HG03439 (cell line): ENCODE measurements around the gene ADAM15.

ENCODE experiments used
- ATAC-seq: cut with Tn5 transposase; IDR thresholded peaks from one replicate; pipeline ENCODE4 v1.9.1; 2021; ENCODE audit warnings: mild to moderate bottlenecking, moderate library complexity; ENCODE audit not compliant: unreplicated experiment

Gene ADAM15

DNA sequence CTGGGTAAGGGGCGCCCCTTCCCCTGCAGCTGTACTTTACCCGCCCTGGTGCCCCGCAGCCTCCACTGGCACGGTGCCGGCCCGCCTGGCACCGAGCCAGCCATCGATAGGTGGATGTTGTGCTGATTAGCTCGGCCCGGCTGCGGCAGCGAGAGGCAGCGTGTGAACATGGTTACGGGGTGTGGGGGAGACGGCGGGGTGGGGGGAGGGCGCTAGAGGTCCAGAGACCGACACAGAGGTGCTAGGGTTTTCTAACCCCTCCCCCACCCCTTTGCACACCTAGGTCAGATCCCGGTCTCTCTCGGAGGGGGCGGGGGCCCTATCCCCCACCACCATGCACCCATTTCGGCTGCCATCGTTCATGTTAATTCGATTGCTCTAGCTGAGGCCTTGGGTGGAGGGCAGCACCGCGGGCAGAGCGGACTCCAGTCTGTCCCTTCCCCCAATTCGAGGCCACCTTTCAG, 19.1 kb downstream of the ADAM15 start:
- ATAC-seq: no peak

DNA sequence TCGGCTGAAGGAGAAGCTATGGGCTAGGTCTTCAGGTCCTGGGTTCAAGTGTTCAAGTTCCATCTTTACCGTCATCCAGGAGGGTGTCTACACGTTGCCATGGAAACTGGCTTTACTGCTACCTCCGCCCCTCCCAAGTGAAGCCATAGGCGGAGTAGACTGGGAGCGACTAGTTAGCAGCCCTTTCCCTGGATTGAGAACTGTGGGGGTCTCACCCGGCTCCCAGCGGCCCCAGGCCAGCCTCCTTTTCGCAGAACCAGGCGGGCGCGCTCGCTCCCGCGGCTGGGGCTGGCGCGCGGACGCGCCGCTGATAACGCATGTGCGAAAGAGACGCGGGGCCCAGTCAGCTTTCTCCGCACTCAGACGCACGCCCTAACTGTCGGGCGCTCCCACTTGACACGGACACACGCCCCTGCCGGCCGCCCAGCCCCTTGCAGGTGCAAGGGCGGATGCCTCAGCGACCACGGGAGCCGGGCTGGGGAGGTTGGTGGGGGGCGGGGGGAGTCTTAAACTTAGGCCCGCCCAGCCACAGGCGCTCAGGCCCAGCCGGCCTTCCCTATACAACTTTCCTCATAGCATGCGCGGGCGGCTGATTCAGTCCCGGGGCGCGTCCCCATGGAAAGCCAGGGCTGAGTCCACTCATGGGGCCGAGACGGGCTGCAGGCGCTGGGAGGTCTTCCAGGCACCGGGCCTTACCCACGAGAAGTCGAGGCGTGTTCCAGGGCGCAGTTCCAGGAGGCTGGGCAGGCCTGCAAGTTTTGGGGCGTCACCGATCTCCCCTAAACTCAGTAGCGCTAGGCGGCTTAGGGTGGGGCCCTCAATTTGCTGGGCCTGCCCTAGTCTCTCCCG, 19.8 kb downstream of the ADAM15 start:
- ATAC-seq: peak; percentile 63

DNA sequence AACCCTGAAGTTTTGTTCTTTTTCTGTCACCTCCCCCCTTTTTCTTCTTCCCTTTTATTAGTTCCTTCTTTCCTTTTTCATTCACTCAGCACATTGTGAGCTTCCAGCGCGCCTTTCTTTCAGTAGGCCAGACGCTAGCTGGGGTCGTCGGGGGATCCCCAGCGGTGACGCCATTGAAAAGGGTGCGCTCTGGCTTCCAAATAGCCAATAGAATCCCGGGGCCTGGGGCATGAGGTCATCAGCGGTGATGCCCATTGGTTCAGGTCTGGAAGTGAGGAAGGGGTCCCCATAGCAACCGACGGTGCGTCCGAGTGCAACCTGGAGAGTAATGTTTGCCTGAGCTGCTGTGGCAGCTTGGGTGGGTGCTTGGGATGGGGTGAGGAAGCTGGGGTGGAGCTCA, 20.6 kb downstream of the ADAM15 start:
- no peak for ATAC-seq

DNA sequence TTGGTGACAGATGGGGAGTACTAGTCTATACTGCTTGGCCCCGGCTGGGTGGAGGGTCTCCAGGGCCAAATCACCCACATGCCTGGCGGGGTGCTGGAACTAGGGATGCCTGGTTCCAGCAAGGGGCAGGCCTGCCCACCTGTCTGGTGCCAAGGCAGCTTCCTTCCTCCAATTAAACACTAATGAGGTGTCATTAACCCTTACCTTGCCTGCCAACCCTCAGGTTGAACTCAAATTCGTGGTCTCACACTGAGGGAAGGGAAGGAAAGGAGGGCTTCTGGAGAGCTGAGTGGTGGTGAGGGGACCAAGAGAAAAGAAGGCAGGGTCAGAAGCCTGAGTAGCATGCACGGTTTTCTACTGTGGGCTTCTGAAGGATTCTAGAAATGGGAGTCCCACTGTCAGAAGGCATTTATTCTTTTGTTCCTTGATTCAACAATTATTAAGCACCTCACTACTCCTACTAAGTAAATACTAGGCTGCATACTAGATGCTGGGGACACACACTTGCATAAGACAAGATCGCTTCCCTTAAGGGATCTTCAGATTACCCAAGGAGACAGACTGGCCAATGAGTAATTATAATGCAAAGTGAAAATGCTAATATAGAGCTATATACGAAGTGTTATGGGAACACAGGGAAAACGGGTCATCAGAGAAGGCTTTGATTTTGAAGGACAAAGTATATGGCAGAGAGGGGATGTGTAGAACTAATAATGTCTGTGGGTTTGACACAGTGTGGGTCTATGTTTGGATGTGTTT, 21.6 kb downstream of the ADAM15 start:
- ATAC-seq: no peak

DNA sequence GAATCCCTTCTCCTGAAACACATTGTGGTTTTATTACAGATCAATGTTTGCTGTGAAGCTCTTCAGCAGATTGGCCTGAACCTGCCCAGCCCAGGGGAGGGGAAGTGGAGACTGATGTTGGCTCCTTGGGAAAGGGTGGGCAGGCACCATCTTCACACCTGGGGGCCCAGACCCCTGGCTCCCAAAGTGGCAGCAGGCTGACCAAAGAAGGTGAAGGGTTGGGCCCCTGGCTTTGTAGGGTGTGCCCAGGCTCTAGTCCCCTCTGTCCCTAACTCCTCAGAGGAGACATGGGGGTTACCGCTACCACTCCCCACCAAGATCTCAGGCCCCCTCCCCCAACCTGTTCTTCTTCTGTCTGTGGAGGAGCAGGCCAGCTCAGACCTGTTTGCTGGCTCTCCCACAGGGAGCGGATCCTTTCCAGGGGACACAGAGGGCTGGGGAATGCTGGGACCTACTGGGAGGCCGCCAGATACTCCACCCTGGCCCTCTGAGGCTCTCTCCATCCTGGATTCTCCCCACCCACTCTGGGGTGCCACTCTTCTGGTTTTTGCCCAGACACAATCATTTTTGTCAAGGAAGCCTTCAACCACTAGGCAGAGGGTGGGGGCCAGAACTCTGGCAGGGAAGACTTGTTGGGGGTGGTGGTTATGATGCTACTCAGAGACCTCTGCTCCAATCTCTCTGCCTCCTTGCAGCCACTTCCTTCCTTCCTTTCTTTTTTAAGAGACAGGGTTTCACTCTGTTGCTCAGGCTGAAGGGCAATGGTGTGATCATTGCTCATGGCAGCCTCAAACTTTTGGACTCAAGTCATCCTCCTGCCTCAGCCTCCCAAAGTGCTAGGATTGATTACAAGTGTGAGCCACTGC, 22.5 kb downstream of the ADAM15 start:
- no peak for ATAC-seq

DNA sequence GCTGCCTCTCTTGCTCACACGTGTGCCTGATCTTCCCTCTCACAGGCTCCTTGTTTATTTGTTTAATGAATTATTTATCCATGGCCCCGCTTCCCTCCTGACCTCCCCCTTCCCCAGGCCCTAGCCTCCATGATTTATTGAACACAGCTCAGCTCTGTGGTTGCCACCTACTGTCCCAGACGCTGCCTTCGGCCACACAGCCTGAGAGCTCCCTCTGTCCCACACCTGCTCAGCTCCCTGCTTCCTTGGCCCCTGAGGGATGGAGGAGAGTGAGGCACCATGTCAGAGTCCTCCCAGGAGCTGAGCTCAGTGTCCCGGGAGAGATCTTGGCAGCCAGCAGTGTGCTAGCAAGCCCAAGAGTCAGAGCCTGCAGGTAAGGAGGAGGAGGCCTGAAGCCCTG, 24.4 kb downstream of the ADAM15 start:
- no peak for ATAC-seq

DNA sequence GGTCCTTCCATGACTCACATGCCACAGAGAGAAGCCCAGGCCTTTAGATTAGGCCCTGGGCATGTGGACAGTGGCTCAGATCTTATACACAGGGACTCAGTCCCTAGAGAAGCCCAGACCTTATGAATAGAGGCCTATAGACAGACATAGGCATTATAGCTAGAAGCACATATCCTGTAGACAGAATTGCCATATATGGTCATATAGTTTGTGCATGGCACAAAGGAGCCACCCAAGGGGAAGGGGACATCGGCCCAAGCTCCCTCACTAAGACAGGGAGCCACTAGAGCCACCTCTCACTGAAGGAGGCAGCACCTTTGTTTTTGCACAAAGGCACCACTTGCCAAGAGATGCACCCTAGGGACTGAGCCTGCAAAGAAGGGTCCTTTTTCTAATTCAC, 25.3 kb downstream of the ADAM15 start:
- ATAC-seq: no peak

DNA sequence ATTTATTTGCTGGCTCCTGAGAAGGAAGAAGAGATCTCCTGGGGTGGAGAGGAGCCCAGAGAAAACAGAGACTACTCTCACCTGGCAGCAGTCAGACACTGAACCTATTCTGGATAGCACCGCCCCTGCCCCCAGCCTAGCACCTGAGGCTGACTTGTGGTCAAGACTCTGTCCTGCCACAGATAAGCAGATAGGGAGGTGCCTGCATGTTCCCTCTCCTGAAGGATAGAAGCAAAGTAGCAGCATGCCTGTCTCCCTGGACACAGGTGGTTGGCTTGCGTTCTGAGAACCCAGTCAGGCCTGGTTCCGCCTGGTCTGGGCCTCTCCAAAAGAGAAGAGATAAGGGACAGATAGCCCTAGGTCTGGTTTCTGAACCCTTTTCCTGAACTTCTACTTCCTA, 26.2 kb downstream of the ADAM15 start:
- no peak for ATAC-seq

DNA sequence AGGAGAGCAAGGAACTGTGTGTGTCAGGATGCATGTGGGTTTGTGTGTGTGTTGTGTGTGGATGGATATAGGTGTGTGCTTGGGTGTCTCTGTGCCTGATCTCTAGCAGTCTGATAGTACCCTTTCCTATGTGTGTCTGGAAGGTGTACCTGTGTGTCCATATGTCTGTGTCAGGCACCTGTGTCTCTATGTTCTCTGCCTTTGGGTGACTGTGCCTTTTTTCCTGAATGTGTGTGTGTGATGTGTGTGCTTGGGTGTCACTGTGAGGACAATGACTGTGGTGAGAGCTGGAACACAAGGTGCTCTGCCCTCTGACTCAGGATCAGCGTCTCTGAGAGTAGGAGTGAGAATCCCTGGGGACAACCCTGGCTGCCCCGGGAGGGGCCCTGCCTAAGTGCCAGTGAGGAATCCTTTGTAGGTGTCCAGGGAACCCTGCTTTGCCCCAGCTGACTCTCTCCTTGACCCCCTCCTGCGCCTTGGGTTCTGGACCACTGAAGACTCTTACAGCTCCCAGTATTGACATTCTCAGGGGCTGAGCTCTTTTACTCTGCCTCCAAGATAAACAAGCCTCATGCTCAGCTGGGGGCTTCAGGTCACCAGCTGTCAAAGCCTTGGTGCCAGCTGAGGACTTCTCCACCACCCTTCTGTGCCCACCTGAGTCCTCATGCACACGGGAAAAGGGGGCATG, 26.8 kb downstream of the ADAM15 start:
- ATAC-seq: no peak

DNA sequence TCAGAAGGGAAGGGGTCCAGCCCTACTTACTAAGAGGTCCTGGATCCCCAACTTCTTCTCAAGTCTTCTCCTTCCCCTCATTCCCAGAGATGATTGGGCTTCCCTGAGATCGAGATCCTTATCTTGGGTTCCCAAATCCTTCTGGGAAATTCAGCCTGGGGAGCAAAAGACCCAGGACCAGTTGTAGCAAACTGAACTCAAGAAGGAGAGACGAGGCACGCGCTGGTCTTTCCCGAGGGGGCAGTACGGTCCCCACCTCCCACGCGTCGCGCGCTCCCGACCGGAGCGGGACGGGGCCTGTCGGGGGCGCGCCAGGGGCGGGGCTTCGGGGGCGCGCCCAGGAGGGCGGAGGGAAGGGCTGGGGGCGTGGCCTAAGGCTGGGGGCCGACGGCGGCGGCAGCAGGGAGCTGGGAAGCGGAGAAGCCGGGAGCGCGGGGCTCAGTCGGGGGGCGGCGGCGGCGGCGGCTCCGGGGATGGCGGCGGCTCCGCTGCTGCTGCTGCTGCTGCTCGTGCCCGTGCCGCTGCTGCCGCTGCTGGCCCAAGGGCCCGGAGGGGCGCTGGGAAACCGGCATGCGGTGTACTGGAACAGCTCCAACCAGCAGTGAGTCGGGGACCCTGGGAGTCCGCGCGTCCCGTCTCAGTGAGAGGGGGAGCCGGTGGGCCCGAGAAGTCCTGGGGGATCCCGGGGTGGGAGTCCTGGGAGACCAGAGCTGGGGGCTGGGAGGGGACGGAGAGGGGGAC, 27.5 kb downstream of the ADAM15 start, which contains the start of gene EFNA3:
Gene EFNA3, plus strand, starts transcription at position 369 of the 741 bp plus-strand sequence. Its CDS starts 105 bp downstream, at position 474.
- ATAC-seq: no peak

DNA sequence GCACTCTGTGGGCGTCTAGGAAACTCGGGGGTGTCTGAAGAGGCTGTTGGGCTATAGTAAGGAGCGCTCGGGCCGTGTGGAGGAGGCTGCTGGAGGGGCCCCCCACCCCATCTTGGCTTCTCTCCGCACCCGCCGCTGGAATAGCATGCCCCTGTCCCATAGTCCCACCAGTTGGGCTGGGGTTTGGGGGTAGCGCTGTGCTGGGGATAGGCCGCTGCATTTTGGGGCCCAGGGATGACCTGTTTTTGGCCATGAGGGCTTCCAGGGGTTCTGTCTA, 28.0 kb downstream of the ADAM15 start:
- ATAC-seq: no peak

DNA sequence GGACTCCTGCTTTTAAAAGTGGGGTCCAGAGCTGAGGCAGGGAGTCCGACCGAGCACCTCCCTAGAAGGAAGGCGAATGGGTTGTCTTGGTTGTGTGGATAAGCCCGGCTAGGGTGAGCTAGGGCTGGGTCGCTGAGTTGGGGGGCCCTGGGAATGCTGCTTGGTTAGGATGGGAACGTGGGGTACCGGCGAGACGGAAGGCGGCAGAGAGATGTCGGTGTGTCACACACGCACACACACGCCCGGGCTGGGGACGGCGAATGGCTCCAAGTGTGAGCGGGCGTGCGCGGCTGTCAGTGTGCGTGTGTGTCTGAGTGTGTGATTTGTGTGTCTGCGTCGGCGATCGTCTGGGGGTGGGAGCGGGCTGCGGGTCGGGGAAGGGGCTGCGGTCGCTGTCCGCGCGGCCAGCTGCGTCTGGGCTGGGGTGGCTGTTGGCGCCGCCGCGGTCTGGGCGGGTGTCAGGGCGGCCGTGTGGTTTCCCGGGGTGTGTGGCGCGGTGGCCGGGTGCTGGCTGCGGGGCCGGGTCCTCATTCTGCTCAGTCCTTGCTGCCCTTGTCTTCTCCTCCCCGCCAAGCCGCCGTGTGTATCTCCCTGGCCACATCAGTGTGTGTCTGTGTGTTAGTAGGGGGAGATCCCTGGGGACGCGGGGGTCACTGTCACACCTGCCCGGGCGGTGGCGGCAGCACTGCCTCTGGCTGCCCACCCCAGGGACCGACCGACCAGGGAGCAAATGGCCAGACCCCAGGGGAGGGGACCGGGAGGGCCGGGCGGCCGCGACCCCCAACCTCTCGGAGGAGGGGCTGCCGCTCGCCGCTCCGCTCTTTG, 28.6 kb downstream of the ADAM15 start:
- ATAC-seq: no peak

DNA sequence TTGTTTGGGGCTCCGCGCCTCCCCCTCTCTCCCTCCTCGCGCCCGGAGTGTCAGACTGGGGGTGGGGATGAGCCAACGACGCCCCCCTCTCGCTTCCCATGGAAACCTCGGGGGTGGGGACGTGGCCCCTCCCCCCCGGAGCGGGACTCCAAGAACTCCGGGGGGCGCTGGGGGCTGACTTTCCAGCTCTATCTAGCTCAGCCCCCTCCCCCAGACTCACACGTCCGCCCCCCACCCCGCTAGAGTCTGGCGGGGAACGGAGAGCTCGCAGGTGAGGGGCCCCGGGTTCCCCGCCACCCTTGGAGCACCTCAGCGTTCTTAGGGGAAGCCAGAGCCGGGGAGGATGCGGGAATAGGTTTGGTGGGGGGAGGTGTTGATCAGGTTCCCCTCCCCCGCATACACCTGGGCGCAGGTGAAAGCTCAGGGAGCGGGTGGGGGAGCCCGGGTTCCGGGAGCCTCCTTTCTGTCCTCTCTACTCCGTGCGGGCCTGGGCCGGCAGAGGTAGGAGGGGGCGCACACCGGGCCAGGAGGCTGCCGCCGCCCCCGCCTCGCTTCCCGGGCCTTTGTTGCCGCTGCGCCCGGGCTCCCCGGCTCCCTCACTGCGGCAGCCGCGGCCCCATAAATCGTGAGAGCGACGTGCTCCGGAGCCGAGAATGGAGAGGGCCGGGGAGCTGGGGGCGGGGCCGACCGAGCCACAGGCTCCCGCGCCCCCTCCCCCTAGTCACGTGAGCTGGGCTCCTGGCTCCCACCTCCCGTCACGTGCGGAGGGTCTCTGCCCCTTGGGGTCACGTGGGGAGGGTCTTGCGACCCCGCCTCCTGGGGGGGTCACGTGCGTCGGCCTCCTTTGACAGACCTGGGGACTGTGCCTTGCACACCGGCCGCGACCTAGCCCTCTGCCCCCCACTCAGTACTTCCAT, 29.5 kb downstream of the ADAM15 start:
- ATAC-seq: no peak

DNA sequence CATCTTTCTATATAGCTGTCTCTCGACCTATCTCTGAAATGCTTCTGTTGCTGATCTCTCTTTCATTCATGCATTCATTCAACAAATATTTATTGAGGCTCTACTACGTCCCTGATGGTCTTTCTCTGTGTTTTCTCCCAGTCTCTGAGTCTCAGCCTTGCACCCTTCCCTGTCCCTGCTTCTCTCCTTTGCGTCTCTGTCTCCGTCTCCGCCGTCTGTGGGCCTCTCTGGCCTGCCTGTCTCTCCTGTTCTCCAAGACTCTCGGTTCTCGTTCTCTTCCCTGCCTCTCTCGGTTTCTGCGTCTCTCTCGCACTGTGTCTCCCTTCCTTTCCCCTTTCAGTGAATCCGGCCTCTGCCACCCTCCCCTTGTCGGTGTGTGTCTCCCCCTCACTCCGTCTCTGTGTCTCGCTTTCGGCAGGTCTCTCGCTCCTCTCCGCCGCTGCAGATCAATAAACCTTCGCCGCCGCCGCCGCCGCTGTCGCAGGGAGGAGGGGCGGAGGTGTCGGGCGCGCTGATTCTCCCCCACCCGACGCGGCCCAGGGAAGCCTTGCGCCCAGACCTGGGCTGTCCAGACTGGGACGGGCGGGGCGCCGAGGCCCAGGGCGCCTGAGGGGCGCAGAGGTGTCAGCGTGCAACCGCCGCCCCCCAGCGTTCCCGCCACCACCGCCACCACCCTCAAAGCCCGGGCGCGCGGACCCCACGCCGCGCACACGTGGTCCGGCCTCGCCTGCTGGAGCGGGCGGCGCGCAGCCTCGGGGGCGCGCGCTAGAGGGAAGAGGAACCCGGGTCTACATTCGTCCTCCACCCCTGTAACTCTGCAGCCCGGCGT, 30.6 kb downstream of the ADAM15 start:
- ATAC-seq: no peak

DNA sequence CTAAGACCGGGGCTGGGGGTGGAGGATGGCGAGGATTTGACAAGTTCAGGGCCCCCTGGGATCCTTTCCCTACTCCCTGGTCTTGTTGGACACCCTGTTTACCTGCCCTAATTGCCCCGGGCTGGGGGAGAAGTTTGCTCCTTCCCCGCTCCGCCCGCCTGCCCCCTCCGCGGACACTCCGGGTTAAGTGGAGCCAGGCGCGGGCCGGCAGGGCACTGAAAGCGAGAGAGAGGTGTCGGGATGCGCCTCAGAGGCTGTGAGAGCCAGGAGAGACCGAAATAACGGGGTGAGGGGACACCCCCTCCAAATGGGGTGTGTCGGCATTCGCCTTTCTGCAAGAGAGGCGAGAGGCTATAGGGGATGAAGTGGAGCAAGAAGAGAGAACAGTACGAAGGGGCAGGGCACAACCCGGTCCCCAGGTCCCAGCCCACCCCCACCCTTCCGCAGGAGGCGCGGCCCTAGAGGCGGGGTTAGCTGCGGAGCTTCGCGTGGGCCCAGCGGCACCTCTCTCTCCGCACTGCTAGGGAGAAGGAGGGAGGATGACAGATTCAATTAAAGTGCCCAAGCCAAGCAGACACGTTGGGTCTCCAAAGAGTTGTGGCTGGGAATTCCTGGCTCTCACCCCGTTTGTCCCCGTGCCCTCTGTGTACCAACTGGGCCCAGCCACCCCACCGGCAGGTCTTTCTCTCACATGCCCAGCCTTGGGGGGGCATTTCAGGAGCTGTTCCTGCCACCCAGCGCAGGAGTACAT, 31.4 kb downstream of the ADAM15 start:
- no peak for ATAC-seq

DNA sequence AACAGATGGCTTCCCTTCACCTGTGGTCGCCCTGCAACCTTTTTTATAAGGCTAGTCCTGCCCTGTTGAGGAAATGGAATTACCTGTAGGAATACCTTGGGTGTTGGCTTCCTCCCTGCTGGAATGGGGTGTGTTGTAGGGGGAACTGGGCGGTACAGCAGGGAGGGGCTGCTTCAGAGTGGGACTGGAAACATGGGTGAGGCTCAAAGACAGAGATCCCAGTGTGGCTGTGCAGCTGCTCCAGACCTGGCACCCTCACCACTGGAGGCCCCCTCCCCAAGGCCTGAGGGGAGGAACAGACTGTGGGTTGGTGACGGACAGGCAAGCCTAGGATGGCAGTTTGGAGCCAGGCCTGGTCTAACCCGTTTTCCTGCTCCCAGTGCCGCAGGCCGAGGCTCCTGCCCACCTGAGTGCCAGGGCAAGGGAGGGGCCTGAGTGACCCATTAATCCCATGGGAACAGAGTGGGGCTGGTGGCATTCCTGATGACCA, 32.0 kb downstream of the ADAM15 start:
- no peak for ATAC-seq
